Measurements from ENCODE around the gene ABCA4.

The ABCA4 gene

DNA sequence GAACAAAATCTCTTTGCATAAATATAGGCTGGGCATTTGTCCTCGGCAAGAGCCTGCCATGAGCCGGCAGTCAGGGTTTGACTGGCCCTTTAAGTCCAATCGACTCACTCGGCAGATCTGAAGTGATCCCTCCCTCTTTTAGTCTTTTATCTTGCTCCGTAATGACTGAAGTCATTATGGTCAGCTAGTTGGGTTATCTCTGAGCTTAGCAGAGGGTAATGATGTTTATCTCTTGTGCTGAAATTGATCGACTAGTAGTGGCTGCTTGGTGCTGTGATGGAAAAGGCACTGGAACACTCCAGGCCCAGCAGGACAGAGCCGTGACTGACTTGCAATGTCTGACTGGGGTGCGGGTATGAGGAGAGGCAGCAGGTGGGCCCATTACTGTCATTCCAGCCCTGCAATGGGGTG lies 468 bp upstream of the ABCA4 start:
- DNase-seq, result no peak

DNA sequence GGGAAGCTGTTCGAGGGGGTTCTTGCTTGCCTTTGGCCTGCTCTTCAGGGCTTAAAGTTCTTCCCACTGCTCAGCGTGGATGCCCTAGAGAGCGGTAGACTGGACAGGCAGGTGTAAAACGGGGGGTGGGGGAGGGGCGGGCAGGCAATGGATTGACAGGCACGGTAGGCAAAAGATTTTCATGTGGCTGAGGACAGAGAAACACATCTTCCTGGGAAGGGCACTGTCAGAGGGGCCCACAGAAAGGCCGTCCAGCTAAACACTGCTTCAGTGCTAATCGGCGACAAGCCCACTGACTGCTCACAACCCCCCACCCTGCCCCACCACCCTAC lies 412 bp downstream of the ABCA4 start:
- DNase-seq, result no peak

DNA sequence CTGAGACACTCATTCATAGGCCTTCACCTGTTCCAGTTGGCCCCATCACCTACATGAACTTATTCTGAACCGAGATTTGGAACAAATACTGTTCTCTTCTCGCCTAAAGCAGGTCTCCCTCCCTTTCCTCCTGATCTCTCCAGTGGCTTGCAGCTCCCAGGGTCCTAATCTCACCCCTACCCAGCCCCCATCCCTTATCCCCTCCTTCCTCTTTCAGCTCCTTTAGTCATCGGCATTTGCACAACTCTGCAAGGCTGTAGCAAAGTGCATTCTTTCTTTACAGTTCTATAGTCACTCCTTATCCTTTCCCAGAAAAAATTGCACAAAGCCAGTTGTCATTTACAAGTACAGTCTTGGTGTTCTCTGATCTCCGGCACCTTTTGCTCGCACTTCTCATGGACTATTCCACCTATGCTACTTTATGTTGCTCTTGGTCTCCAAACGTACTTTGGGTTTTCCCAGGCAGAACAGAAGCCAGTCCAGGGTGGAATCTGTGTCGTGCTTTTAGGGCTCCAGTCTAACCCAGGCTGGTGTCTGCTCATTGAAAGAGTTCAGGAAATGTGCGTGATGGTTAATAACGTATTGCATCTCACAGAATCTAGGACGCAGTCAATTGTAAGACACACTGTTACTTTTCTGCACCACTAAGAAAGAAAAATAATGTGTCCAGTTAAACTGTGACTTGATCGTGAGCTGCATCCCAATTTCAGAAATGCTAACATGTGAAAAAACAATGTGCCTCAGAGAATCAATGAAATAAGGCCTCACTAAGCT lies 965 bp downstream of the ABCA4 start:
- DNase-seq, result no peak

DNA sequence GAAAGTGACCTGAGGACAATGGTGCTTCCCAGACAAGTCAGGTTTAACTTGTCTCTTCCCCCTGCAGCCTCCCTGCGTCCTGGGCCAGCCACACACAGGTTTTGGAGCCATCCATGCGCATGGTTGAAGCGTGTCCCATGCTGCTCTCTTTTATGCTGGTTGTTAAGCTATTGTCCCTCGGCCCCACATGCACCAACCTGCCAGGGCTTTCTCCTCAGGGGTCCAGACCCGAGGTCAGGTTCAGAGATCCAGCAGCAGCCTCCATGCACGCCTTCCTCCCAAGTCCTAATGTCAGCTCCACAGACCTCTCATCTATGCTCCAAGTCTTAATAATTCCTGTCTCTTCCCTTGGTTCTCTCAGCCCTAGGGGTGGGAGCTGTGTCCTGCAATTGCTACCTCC lies 1.6 kb downstream of the ABCA4 start:
- DNase-seq, result no peak

DNA sequence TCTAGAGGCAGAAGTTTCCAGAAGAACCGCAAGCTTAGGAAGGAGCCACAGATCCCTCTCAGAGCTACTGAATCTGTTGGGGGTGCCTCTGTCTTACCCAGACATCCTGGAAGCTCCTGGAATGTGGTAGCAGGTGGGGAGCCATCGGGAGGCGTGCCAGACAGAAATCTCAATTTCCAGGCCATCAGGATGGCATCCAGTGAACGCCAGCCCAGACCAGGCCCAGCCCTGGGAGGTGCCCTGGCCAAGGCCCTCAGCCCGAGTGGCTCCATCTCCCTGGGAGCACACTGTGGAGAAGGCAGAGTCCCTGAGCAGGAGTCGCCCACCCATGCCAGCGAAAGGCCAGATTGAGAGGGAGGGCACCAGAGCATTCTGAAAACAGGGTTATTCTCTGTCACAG lies 2.5 kb downstream of the ABCA4 start:
- no peak for DNase-seq

DNA sequence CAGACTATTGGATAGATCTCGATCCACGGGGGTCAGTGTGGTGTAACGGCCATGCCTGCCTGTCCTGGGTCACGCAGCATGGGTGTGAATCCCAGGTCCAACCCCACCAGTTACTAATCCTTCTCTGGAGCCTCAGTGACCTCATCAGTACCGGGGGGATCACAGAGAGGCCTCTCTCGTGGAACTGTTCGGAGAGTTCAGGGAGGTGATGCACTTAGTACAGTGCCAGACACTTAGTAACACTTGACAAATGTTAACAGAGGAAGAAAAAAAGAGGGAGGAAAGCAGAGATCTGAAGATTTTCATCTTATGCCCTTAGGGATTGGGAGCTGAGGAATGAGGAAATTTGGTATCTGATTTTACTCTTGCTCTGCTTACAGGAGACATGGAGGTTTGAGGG lies 2.9 kb downstream of the ABCA4 start:
- no peak for DNase-seq

DNA sequence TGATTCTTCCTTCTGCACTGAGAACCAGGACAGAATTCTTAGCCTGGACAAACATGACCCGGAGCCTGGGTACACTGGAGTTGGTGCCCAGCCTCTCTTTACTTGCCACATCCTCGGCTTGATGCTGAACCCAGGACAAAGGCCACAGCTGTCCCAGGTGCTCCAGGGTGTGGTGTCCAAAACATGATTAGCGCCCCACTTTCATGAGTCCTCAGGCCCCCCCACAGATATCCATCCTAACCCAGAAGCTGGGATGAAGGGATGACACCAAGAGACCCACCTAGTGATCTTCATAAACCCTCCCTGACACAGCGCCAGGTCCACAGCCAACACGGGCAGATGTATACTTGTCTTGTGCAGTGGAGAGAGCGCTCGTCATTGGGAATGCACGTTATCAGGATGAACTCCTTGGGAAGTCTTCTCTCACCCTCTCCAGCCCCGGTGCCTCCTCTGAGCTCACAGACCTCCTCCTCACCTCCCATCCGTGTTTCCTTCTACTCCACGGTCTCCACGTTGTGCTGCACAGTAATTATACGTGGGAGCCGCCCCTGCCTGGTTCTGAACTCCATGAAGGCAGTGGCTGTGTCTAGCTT lies 3.6 kb downstream of the ABCA4 start:
- no peak for DNase-seq

DNA sequence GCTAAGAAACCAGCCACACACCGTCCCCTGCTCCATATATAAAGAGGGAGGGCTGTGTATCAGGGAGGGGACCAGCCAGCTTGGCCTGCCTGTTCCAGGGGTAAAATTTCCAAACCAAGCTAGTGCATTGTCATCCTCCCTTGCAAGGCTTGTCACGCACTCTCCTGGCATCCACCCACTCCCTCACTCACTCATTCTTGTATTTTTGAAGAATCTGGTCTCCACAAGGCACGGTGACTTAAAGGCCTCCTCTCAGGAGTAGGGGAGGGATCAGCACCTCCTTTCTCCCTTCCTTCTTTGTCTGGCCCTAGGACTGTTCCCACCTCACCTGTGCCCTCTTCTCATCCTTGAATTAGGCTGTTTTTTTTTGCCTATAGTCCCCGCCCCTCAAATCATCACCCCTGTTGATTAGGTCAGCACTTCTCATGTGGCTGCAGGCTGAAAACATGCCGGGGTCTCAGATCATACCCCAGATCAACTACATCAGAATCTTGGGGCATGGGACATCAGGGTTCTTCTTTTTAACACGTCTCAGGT lies 5.0 kb downstream of the ABCA4 start:
- no peak for DNase-seq

DNA sequence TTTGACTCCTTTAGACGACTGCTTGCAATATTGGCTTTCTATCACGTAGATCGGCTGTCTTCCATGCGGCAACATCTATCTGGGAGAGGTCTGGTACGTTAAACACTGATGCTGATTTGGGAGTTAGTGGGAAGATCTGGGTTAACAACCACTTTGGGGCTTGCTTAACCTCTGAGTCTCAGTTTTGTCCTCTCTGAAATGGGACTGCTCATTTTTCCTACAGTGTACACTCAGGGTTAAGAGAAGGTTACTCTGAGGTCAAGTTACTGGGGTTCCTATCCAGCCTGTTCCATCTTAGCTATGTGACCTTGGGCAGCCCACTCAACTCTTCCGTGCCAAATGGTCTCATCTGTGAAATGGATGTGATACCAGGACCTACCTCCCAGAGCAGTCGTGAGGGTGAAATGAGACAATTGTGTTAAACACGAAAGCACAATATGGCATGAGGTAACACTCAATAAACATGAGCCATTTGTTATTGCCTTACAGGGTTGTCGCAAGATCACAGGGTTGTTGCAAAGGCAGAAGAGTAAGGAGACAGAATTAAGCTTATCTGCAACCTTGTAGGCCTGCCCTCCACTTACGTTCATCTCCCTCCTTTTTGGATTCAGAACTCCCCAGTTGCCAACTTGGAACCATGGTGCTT lies 5.6 kb downstream of the ABCA4 start:
- no peak for DNase-seq

DNA sequence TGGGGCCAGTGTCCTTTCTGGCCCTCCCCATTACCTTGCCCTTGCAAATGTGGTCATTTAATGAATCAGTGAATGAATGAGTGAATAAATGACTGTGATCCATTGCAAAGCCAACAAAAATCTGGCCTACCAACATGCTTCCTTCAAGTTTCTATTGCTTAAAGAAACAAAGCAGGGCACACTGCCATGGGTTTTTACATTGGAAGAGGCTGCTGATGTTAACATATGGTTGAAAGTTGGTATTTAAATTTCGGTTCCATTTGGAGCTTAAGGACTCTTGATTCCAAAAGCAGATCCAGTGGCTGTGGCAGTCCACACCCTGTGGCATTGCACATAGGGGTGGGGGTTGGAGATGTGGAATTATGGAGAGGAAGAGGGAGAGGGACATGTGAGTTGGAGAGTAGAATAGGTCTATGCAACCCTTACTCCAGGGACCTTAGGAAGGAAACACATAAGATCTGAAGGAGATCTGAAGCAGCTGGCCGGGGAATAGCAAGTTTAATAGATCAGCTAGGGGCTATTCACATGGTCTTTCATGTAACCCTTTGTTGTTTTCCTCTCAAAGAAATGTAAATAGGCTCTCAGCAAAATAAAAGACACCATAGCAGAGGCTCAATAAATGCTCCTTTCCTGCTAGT lies 7.2 kb downstream of the ABCA4 start:
- DNase-seq, result no peak

DNA sequence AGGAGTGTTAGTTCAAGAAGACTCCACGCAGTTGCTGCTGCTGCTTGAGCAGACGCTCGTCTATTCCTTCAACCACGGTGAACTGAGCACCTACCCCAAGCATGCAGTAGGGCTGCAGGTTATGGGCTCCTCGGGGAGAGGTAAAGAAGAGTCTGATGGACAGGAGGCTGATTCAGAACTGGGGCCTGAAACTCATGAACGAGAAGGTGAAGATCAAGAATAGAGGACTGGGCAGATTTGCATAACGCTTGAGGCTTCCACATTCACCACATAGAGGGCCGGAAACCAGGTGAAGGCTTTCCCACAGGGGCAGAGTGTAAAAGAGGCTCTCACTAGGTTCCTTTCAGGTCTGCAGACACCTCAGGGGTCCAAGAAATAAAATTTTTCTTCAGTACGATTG lies 9.1 kb downstream of the ABCA4 start:
- no peak for DNase-seq

DNA sequence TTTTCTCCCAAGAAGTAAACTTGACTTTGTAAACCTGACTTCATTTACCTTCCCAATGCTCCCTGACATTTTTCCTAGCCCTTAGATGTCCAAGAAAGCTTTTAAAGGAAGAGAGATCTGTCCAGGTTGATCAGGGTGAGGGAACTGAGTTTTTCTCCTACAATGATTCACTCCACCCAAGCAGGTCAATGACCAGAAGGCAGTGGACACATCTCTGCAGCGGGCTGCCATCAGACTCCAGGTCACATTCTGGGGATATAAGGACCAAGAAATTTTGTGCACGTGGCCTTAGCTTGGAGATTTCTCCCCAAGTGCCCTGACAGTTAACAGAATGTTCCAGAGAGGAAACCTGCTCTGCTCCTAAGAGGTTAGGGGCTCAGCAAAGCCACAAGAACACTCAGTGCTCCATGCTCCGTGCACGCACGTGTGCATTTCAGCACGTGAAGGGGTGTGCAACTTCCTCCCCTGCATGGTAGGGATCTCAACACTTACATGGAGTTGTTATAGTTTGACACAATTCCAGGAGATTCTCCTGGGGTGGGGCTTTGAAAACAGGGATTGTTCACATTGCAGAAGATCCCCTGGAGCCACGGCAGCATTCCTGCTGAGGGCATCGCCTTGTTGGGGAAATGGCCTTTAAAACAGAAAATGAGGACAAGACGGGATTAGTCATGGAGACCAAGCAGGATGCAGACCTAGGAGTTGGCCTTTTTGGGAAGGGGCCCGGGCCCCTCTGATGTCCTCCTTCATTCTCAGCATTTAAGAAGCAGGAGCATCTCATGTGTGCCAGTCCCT lies 9.8 kb downstream of the ABCA4 start:
- no peak for DNase-seq

DNA sequence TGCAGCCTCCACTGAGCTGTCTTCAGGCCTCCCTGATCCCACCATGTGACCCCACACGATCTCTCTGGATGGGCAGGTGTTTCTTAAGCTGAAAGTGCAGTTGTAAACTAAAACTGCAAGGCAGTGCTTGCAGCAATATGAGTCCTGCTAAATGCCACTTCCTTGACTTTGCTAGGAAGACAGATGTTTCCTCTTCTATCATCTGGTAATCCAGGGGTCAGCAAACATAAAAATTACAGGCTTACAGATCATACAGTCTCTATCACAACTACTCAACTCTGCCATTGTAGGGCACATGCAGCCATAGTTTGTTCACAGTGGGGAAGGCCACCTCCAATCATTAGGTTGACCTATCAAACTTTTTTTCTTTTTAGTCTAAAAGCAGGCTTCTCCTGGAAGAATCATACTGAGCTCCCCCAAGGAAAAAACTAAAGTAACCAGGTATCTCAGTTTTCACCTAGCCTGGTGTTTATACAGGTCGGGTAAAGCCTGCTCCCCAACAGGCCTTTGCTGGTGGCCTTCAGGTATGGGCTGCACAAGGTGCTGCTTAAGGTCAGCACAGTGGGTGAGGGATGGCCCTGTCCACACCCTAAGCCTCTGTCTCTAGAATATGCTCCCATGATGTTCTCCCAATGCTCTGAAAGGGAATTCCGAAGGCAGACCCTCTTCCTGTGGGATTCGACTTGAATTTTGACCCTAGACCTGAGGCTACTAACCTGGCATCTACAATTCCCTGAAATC lies 10.8 kb downstream of the ABCA4 start:
- DNase-seq, result no peak

DNA sequence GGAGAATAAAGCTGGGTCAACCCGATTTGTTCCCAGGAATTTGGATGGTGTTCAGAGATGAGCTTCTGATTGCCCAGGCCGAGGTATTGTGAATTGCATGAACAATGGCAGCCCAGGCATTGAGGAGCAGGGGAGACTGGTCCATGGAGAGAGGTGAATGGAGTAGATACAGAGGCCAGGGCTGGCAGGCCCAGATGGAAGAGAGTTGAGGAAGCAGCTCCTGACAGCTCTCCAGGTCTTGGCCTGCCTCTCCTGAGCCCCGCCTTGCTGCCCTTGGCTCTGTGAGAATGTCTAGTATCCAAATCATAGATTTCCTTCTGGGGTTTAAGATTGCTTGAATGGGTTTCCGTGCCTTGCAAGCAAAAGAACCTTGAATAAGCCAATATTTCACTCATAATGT lies 11.5 kb downstream of the ABCA4 start:
- no peak for DNase-seq

DNA sequence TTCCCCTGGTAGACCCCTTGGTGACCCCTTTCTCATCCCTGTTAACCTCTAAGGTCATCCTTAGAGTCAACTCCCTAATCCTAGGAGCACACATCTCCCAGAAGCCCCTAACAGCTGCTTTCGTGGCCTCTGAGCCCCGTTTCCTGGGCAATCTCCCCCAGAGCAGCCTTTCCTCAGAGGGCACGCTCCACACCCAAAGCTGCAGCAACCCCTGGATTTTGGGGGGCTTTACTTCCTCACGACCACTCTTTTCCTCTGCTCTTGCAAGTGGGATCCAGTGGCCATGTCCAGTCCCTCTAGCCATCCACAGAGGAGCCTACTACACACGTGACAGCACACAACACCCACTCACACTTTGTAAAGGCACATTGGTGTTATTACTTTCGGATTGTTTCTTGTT lies 13.8 kb downstream of the ABCA4 start:
- DNase-seq, result no peak

DNA sequence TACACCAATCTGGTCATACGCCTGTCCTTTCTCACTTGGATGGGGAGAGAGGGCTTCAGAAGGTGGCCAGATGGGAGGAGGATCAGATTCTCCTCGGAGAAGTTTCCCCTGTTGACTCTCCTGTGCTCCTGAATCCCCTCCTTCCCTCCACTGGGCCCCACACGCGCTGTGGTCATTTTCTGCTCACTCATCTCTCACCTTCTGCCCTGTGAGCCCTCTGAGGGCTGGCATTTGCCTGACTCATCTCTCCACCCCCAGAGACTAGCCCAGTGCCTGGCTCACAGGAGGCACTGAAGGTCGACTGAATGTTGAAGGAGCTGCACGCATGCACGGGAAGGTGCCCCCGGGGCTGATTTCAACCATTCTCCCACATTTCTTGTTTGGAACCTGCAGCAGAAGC lies 14.2 kb downstream of the ABCA4 start:
- no peak for DNase-seq

DNA sequence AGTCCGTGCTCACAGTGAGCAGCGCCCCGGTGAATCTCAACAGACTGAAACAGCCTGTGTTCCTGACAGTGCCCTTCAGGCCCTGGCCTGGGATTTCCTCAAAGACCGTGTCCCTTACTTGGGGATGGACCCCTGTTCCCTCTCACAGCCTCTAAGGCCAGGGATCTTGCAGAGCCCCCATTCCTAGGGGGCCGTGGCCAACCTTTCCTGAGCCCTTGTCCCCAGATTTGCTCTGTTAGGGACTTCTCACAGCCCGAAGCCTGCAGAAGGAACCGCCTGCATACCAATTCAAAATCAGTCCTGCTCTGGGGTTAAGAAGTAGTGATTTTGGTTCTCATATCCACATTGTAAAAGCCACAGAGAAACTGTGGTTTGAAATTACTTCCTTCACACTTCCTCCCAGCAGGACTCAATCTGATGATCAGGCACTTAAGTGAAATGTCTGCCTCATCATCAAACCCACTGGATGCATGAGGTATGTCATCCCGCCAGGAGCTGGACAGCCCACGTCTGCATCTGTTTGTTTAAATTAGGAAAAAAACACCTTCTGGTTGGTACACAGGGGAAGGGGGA lies 14.9 kb downstream of the ABCA4 start:
- DNase-seq, result no peak

DNA sequence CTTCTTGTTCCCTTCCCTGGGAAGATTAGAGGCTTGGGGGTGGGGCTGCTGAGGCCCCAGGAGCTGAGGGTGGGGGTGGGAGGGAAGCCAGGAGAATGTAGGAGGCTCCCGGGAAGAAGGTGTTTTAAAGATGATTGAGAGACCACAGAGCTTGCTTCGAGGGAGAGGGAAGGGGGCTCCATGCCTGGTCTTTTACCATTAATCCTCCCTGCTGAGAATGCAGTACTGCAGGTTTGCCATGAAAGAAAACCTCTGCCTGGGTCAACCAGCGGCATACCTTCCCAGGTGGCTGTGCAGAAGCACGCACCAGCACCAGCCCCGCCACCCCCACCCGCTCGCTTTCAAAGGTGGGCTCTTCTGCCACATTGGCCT lies 15.4 kb downstream of the ABCA4 start:
- no peak for DNase-seq

DNA sequence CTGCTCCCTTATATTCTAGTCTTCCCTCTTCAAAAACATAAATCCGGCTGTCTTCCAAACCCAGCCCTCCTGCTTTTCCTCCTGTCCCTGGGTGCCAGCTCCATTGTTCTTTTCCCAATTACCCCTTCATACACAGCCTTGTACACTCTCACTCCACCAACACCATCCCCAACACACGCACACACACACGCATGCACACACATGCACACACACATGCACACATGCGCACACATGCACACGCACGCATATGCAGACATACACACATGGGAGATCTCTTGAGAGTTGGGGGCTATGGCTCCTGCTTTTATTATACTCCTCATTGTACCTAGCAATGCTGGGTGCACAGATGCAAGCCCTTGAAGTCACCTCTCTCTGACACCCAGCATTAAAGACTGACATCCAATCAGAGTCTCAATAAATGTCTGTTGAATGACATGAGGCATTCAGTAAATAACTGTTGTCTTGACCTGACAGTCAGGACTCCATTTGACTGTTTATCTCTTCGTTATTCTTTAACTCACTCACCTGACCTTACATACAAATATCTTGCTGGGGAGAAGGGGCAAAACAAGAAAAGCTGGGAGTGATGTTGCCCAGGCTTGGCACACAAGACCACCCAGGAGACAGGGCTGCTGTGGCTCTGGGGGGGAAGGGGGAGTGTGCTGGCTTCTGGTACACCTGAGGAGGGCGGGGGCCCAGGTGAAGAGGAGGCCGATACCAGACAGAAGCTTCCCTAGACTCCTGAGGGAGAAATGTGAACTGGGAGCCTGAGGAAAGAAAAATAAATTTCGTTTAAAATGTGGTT lies 16.0 kb downstream of the ABCA4 start:
- no peak for DNase-seq

DNA sequence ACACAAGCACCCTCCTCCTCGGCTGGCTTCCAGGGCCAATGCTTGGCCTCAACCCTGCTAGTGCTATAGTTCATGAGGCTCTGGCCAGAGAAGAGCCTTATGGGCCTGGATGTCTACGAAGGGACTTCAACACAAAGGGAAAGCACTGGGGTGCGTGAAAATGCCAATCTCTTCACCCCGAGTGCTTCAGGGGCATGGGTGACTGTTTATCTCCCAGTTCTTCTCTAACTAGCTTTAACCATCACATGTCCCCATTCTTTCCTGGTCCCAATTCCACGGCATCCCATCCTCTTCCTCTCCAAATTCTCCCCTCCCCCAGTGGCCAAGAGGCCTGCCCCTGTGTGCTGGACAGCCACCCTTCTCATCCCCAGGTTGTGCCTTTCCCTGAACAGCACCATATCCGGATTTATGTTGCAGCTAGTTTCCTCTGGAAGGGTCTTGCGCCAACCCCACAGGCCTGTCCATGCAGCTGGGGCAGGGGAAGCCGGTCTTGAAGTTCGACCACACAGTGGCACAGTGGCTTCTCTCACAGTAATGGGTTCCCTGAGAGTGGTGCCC lies 16.7 kb downstream of the ABCA4 start:
- DNase-seq, result no peak

DNA sequence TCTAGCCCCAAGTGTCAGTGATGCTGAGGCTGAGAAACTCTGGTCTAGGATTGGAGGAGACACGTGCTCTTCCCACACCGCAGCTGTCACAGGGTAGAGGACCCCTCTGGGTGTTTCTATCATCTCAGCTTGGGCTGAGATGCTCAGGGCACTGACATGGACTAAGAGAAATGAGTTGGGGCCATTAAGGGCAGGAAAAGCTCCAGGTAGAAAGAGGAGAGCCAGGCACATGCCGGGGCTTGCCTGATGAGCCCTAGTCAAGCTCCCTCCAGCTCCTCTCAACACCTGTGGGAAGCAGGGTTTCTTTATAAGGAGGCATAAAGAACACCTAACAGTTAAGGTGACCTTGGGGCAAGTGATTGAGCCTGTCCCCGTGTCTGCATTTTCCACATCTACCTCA lies 17.3 kb downstream of the ABCA4 start:
- no peak for DNase-seq

Data from NCI-H1092 (cell line).